GM21526 (cell line): Measurements from ENCODE around the gene SKIC2.

Experiments used
- ATAC-seq: cut with Tn5 transposase; IDR thresholded peaks from one replicate; pipeline ENCODE4 v1.9.1; 2021; ENCODE audit warnings: moderate library complexity; ENCODE audit not compliant: unreplicated experiment, low FRiP score

SKIC2 gene

GRCh38 chr6:31945154-31945506, 13.8 kb upstream of the SKIC2 start:
- ATAC-seq = no peak

- no peak for ATAC-seq
Observed at GRCh38 chr6:31945507-31946369, 13.2 kb upstream of the SKIC2 start, which contains the start of gene CFB. Gene CFB (plus strand): TSS chr6:31946095. CDS start chr6:31946222, 127 bp downstream.

GRCh38 chr6:31946370-31946885, 12.5 kb upstream of the SKIC2 start:
- ATAC-seq = no peak

- ATAC-seq = no peak
Observed at GRCh38 chr6:31947070-31947675, 11.8 kb upstream of the SKIC2 start.

- no peak for ATAC-seq
Observed at GRCh38 chr6:31947864-31948263, 11.1 kb upstream of the SKIC2 start.

- no peak for ATAC-seq
Observed at GRCh38 chr6:31948306-31948705, 10.7 kb upstream of the SKIC2 start.

GRCh38 chr6:31948753-31949413, 10.1 kb upstream of the SKIC2 start:
- ATAC-seq = no peak

GRCh38 chr6:31949926-31950548, 8.9 kb upstream of the SKIC2 start:
- no peak for ATAC-seq

GRCh38 chr6:31952140-31952805, 6.7 kb upstream of the SKIC2 start:
- ATAC-seq = no peak

GRCh38 chr6:31952890-31953289, 6.1 kb upstream of the SKIC2 start:
- ATAC-seq = no peak

- ATAC-seq = no peak
Observed at GRCh38 chr6:31954511-31954910, 4.5 kb upstream of the SKIC2 start.

GRCh38 chr6:31956796-31957195, 2.2 kb upstream of the SKIC2 start:
- no peak for ATAC-seq

- ATAC-seq = peak; percentile 14
Observed at GRCh38 chr6:31958412-31958740, 599 bp upstream of the SKIC2 start.

- ATAC-seq = no peak
Observed at GRCh38 chr6:31961616-31962015, 2.6 kb downstream of the SKIC2 start.

- ATAC-seq = no peak
Observed at GRCh38 chr6:31963921-31964320, 4.9 kb downstream of the SKIC2 start.

- no peak for ATAC-seq
Observed at GRCh38 chr6:31965700-31966099, 6.7 kb downstream of the SKIC2 start.

GRCh38 chr6:31966506-31966905, 7.5 kb downstream of the SKIC2 start:
- ATAC-seq = no peak

- ATAC-seq = no peak
Observed at GRCh38 chr6:31966997-31967925, 8.3 kb downstream of the SKIC2 start.

- ATAC-seq = no peak
Observed at GRCh38 chr6:31967926-31968320, 8.9 kb downstream of the SKIC2 start.
